ENCODE data around the gene RASA3. TPM values are rescaled to one million over a fixed set of nuclear protein-coding genes. Genes with fewer than 3 reads are reported as not detected.

RASA3 gene
- polyA plus RNA-seq, 1 donor from 2014 or later = 8.5 TPM

GRCh38 chr13:114128624-114129522, 3.5 kb downstream of the RASA3 start:
- H2AFZ ChIP-seq (ENCODE audit: low read depth, low read length) = no peak overlapping the region

DNA sequence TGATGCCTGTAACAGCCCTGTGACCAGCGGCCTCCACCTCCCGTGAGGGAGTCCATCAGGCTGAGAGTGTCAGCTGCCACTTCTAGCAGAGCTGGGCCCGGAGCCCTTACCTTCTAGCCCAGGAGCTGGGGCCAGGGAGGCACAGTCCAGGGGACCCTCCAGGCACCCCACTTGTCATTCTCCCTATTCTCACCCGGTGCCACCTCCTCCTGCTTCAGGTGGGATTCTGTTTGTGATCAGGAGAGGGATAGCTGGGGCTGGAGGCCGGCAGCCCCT, 4.1 kb downstream of the RASA3 start:
- H3K27me3 ChIP-seq (ENCODE audit: insufficient read depth, low read depth, low read length) = no peaks in the 10 kb centered on the region
- no peak overlapping the region for H3K4me2 ChIP-seq (ENCODE audit: low read length)
- H3F3A ChIP-seq (ENCODE audit: insufficient read depth, low read length, poor library complexity, severe bottlenecking) = no peaks in the 10 kb centered on the region
- H3K4me3 ChIP-seq (ENCODE audit: low read length) = no peak overlapping the region
- H3K9me3 ChIP-seq (ENCODE audit: low read length) = no peaks in the 10 kb centered on the region
- no peaks in the 10 kb centered on the region for H3K9me2 ChIP-seq (ENCODE audit: insufficient read depth, low read length)
- no peak overlapping the region for H3K27ac ChIP-seq (ENCODE audit: low read length)
- no peaks in the 10 kb centered on the region for H3K36me3 ChIP-seq (ENCODE audit: insufficient read depth, low read length)
- H3K9ac ChIP-seq (ENCODE audit: low read length) = no peak overlapping the region
- no peaks in the 10 kb centered on the region for H4K20me1 ChIP-seq (ENCODE audit: insufficient read depth)
- H3K79me2 ChIP-seq (replicated peaks; ENCODE audit: insufficient read depth, low read length) = peaks cover 34% of the 10 kb centered on the region
- H2AFZ ChIP-seq (ENCODE audit: low read depth, low read length) = no peak overlapping the region
- no peak for TF ChIP-seq REST (IDR thresholded peaks at IDR 0.05; ENCODE audit: borderline replicate concordance)
- TF ChIP-seq POLR2AphosphoS5 (IDR thresholded peaks at IDR 0.05) = no peak
- TF ChIP-seq EZH2 (IDR thresholded peaks at IDR 0.05; ENCODE audit: borderline replicate concordance, insufficient read depth, low read length, poor library complexity, severe bottlenecking) = no peak
- TF ChIP-seq RAD21 (conservative IDR thresholded peaks at IDR 0.05) = no peak
- TF ChIP-seq EP300 (conservative IDR thresholded peaks at IDR 0.05; ENCODE audit: poor library complexity, severe bottlenecking) = no peak
- no peak for TF ChIP-seq TAF1 (IDR thresholded peaks at IDR 0.05; ENCODE audit: low read depth)

More at GRCh38 chr13:114128624-114129522, 3.5 kb downstream of the RASA3 start:
- Histone ChIP-seq H3K79me2 (replicated peaks; ENCODE audit: insufficient read depth, low read length) (peaks cover 34% of the 10 kb centered on the region), H4K20me1 (ENCODE audit: insufficient read depth) (no peaks in the 10 kb centered on the region), H3K27me3 (ENCODE audit: insufficient read depth, low read depth, low read length) (no peaks in the 10 kb centered on the region), H3K36me3 (ENCODE audit: insufficient read depth, low read length) (no peaks in the 10 kb centered on the region), H3K9me3 (ENCODE audit: low read length) (no peaks in the 10 kb centered on the region), H3F3A (ENCODE audit: insufficient read depth, low read length, poor library complexity, severe bottlenecking) (no peaks in the 10 kb centered on the region), H3K9me2 (ENCODE audit: insufficient read depth, low read length) (no peaks in the 10 kb centered on the region), H3K9ac (ENCODE audit: low read length) (peak overlapping the region; percentile 44), H3K4me3 (ENCODE audit: low read length) (peak overlapping the region; percentile 94), H3K4me2 (ENCODE audit: low read length) (no peak overlapping the region), H3K27ac (ENCODE audit: low read length) (peak overlapping the region; percentile 19)
- TF ChIP-seq RAD21 (conservative IDR thresholded peaks at IDR 0.05) = no peak
- TF ChIP-seq EP300 (conservative IDR thresholded peaks at IDR 0.05; ENCODE audit: poor library complexity, severe bottlenecking) = no peak
- TF ChIP-seq POLR2AphosphoS5 (IDR thresholded peaks at IDR 0.05) = no peak
- TF ChIP-seq EZH2 (IDR thresholded peaks at IDR 0.05; ENCODE audit: borderline replicate concordance, insufficient read depth, low read length, poor library complexity, severe bottlenecking) = no peak
- TF ChIP-seq TAF1 (IDR thresholded peaks at IDR 0.05; ENCODE audit: low read depth) = no peak
- no peak for TF ChIP-seq CTCF (IDR thresholded peaks at IDR 0.05; ENCODE audit: poor library complexity, severe bottlenecking)
- no peak for TF ChIP-seq MXI1 (conservative IDR thresholded peaks at IDR 0.05; ENCODE audit: poor library complexity, severe bottlenecking)
- no peak for TF ChIP-seq REST (IDR thresholded peaks at IDR 0.05; ENCODE audit: borderline replicate concordance)
- no peak for TF ChIP-seq SMC3 (conservative IDR thresholded peaks at IDR 0.05; ENCODE audit: poor library complexity)
